Effector CD8-positive, alpha-beta T cell (primary cell): Measurements from ENCODE around the gene GCN1.

Experiments
- DNase-seq: peaks from one replicate; lab custom pipeline; 2025; lab: John Stamatoyannopoulos, UW

Gene GCN1

GRCh38 chr12:120190985-120191480, 3.5 kb downstream of the GCN1 start:
- no peak for DNase-seq

DNA sequence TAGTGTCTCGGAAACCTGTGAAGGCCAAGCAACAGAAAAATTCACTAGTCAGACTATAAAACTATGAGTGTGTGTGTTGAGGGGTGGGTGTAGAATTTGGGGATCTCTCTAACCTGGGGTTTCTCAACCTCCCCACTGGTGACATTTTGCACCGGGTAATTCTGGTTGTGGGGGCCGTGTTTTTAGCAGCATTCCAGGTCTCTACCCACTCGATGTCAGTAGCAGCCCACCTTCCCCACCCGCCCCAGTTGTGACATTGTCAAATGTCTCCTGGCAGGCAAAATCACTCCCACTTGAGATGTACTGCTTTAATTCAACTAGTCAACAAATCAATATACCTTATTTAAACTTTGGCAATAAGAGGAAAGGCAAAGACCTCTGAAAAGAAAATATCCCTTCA, 4.1 kb downstream of the GCN1 start:
- DNase-seq, result no peak

- DNase-seq, result no peak
Observed at GRCh38 chr12:120186654-120187053, 7.9 kb downstream of the GCN1 start.

DNA sequence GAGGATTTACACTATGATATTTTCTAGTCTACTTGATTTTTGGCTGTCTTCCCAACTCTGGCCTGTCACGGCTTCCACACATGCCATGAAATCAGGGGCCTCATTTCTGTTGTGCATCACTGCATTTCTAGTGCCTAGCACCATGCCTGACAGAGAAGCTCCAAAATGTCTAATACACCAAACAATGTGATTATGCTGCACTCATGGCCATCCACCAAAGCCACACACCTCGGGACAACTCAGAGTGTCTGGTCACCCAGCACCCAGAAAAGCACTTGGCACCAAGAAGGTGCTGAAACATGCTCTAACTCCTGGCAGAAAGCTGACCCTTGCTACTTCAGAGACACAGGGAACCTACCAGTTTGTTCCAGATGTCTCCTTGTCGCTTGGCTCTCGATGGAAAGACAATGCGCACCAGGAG, 11.3 kb downstream of the GCN1 start:
- no peak for DNase-seq

- DNase-seq, result no peak
Observed at GRCh38 chr12:120181991-120182631, 12.4 kb downstream of the GCN1 start.

DNA sequence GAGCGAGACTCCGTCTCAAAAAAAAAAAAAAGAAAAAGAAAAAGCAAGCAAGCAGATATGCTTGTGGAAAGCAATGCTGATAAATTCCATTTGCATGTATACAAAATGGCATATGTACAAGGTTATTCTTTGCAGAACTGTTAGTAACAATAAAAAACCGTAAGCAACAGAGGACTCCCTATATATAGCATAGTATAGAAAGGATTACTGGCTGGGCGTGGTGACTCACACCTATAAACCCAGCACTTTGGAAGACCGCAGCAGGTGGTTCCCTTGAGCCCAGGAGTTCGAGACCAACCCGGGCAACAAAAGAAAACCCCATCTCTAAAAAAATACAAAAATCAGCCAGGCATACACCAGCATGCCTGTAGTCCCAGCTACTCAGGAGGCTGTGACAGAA, 13.5 kb downstream of the GCN1 start:
- no peak for DNase-seq

GRCh38 chr12:120175537-120175936, 19.0 kb downstream of the GCN1 start:
- DNase-seq, result no peak

DNA sequence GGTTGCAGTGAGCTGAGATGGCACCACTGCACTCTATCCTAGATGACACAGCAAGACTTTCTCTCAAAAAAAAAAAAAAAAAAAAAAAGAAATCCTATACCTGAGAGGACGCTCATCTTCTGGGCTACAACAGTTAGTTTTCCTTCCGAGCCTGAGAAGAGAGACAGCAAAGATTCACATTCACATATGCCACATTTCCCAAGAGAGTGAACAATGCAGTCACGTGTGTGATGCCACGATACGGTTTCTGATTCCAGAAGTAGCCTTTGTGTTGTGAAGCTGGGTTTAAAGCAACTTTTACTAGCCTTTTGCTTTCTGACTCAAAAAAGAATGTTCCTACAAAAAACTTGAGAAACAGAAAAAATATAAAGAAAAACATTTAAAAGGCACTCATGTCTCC, 19.5 kb downstream of the GCN1 start:
- no peak for DNase-seq

DNA sequence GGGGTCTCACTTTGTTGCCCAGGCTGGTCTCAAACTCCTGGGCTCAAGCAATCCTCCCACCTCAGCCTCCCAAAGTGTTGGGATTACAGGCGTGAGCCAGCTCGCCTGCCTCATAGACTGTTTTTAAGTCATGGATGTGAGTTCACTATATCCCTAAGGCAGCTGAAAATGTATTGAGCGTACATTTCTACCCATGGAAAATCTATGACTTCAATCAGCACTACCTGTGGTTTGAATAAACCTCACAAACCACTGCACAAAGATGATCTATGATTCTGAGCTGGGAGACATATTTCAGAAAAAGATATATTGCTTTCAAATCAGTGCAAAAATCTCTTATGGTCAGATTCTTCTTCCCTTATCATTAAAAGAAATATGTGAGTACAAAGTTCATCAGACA, 22.5 kb downstream of the GCN1 start:
- DNase-seq, result no peak

DNA sequence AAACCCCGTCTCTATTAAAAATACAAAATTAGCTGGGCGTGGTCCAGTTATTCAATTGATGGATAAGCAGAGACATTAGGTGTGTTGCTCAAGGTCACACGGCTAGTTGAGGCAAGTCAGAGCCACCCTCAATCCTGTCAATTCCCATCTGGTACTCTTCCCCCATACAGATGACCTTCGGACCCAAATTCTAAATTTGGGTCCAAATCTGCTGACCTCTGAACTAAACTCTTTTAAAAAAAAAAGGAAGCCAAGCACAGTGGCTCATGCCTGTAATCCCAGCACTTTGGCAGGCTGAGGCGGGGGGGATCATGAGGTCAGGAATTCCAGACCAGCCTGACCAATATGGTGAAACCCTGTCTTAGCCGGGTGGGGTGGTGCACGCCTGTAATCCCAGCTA, 23.9 kb downstream of the GCN1 start:
- no peak for DNase-seq

GRCh38 chr12:120169946-120170345, 24.6 kb downstream of the GCN1 start:
- DNase-seq, result no peak

DNA sequence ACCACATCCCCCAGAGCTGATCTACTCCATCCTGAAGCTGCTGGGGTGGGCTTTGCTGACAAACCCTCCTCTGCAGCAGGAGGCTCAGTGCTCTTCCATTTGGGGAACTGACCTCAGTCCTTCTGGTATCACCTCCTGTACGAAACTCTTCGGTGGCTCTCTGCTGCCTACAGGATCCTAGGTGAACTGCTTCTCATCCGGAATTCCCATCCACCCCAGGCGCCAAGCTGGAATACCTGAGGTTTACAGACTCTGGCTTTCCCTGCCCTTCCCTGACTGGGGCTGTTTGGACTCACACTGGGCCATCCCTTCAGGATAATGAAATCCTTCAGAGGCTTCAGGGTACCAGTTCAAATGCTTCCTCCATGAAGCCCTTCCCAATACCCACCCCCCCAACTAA, 26.2 kb downstream of the GCN1 start:
- no peak for DNase-seq

GRCh38 chr12:120167529-120168095, 26.9 kb downstream of the GCN1 start:
- DNase-seq, result no peak

GRCh38 chr12:120164293-120164692, 30.2 kb downstream of the GCN1 start:
- DNase-seq, result no peak

DNA sequence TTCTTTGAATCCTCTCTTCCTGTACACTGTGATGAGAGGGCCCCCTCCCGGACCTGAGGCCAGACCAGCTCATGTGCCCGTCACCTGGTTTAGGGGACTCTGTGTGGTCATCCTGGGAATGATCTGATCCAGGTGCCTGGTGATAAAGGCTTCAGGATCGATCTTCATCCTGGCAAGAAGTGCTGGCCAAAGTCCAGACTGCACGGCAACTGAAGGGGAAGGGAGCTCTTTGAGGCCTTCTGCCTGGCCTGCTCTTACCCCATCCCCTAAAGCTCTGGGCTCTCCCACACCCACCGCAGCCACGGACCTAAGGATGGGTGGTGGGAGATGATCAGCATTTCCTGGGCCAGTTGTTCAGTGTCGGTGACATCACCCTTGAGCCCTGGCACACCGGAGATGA, 31.8 kb downstream of the GCN1 start:
- DNase-seq, result no peak

GRCh38 chr12:120161852-120162251, 32.7 kb downstream of the GCN1 start:
- DNase-seq, result no peak

DNA sequence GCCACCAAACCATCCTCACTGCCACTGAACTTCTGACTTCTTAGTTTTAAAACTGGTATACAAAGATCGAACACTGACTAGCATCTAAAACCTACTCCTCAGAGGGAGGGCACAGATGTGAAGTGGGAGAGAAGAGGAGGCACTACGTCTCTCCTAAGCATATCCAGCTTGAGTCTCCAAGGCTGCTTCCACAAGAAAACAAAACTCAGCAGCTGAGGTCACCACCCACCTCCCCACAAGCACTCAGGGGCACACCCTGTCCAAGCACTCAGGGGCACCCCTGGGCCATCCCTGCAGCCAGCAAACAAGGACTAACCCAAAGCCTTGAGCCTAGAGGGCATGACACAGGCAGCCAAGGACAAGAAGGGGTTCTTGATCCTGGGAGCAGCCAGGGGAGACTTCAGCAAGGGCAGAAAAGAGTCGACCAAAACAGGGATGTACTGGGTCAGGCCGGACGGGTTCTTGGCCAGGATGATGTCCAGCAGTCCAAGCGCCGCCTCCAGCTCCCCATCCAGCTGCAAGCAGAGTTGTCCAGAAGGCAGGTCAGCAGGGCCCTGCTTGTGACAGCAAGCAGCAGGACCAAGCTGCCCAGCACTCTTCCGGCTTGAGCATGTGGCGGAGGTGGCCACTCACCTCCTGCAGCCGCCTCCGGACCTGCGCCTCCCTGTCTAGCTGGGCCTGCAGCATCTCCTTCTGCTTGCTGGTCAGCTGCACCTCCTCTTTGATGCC, 34.8 kb downstream of the GCN1 start:
- DNase-seq, result no peak

GRCh38 chr12:120158351-120158750, 36.2 kb downstream of the GCN1 start:
- no peak for DNase-seq

DNA sequence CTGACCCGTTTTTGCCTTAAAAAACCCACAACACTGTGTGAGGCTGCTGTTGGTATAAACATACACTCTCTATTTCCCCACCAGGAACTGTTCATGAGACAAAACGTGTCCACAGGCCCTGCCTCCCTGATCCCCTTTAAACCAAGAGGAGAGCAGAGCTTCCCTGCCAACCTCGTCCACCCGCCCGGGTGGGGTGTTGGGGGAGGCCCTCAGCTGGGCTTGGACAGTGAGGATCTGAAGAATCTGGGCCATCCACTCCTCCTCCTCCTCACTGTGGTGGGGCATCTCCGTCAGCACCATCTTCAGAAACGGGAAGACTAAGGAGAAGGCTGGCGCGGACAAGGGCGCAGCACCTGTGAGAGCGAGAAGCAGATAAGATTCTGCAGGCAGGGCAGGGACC, 36.8 kb downstream of the GCN1 start:
- DNase-seq, result no peak

- no peak for DNase-seq
Observed at GRCh38 chr12:120156315-120157259, 37.9 kb downstream of the GCN1 start.

DNA sequence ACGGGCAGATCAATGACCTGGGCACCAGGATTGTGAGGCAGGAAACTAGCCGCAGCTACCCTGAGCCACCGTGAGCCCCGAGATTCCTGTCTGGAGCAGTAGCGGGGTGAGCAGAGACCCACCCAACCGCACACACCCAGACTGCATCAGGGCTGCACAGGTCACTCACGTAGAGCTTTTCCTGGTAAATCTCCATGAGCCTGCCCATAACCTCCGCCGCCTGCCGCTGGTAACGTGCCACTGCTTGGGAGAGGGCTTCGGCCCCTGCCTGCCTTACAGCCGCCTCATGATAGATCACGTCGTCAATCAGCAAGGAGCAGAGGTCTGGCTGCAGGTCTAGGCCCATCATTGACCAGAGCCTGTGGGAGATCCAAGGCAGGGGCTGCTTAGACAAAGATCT, 39.4 kb downstream of the GCN1 start:
- no peak for DNase-seq

DNA sequence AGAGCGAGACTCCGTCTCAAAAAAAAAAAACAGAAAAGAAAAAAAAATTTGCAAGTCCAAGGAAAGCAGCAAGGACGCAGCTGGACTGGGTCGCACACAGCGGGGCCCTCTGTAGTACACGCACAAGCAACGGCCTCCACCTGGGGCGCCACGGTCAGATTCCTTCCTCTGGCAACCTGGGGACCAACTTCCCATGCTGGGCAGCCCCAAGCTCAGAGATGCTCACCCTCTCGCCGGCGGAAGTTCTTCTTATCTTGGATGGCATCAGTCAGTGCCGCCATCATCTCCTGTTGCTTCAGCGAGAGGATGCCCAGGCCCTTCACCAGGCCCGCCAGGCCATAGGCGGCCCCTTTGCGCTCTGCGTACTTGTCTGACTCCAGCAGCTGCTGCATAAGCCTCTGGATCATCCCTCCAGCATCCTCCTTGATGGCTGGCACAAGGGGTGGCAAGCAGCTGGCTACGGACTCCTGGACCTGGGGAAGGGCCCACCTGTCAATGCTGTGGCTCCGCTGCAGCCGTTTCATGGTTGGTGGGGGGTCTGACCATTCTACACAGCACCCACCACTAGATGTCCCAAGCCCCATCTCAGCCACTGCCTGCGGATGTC, 43.5 kb downstream of the GCN1 start:
- no peak for DNase-seq
